Bronchial epithelial cell (primary cell): ENCODE results near the gene VWA8. TPM values are rescaled to one million over a fixed set of nuclear protein-coding genes. Genes with fewer than 3 reads are reported as not detected.
"Not testable (repeated sequence)": the region's sequence is repeated elsewhere in the genome, so short reads cannot be mapped to it uniquely, and the experiment has no call there.

Experiments
- DNase-seq: peaks from one replicate; pipeline ENCODE4 v3.0.0-alpha.2; 2010; ENCODE audit warnings: low read depth
- FAIRE-seq: peaks from 2 replicates; lab custom pipeline; 2011; peaks lifted over from hg19 to GRCh38; lab: Jason Lieb, UNC
- H3K27me3 ChIP-seq: 2 replicates; pipeline ENCODE4 v1.5.1; 2011; ENCODE audit warnings: low read length; ENCODE audit not compliant: control insufficient read depth, insufficient read depth
- H3K36me3 ChIP-seq: 2 replicates; pipeline ENCODE4 v1.5.1; 2011; ENCODE audit warnings: low read length; ENCODE audit not compliant: control insufficient read depth, insufficient read depth
- H3K4me3 ChIP-seq: 2 replicates; pipeline ENCODE4 v1.5.1; 2011; ENCODE audit warnings: mild to moderate bottlenecking, low read depth, low read length, control low read depth
- CTCF ChIP-seq: IDR thresholded peaks from 2 replicates; pipeline ENCODE4 v1.5.1; 2011; ENCODE audit warnings: mild to moderate bottlenecking, moderate library complexity, low read length, control low read depth, inconsistent platforms; ENCODE audit not compliant: insufficient read depth, severe bottlenecking
- total RNA-seq: library from RNA; depleted of rRNA; stranded (reverse); fragments of >200 nt; gene quantifications from 2 replicates; pipeline ENCODE4 v1.2.1, GENCODE V29; 2014

The VWA8 gene
- total RNA-seq, 1 donor from 2014 or later, result 17.1 TPM

- FAIRE-seq, result no peak
- H3K36me3 ChIP-seq, result no peaks in the 10 kb centered on the region
- H3K4me3 ChIP-seq, result no peak overlapping the region
- no peak for TF ChIP-seq CTCF
- H3K27me3 ChIP-seq, result no peaks in the 10 kb centered on the region
- peak; percentile 79 for DNase-seq
These were observed 312.5 kb downstream of the VWA8 start for GRCh38 chr13:41648314-41648935.

- not testable (repeated sequence) for FAIRE-seq, H3K27me3 ChIP-seq, H3K36me3 ChIP-seq, H3K4me3 ChIP-seq
- DNase-seq, result peak; percentile 72
These were observed 313.1 kb downstream of the VWA8 start for GRCh38 chr13:41647699-41648313.

- H3K36me3 ChIP-seq, result no peaks in the 10 kb centered on the region
- TF ChIP-seq CTCF, result no peak
- no peak overlapping the region for H3K4me3 ChIP-seq
- no peak for FAIRE-seq
- DNase-seq, result peak; percentile 72
- H3K27me3 ChIP-seq, result no peaks in the 10 kb centered on the region
These were observed 315.6 kb downstream of the VWA8 start for GRCh38 chr13:41645331-41645730.

GRCh38 chr13:41644742-41645141, 316.2 kb downstream of the VWA8 start:
- DNase-seq, result no peak
- H3K4me3 ChIP-seq, result no peak overlapping the region
- H3K36me3 ChIP-seq, result no peaks in the 10 kb centered on the region
- no peak for TF ChIP-seq CTCF
- no peak for FAIRE-seq
- no peaks in the 10 kb centered on the region for H3K27me3 ChIP-seq

GRCh38 chr13:41643507-41643906, 317.4 kb downstream of the VWA8 start:
- DNase-seq, result no peak
- no peak overlapping the region for H3K4me3 ChIP-seq
- no peaks in the 10 kb centered on the region for H3K27me3 ChIP-seq
- no peak for TF ChIP-seq CTCF
- FAIRE-seq, result peak; percentile 47
- H3K36me3 ChIP-seq, result no peaks in the 10 kb centered on the region

GRCh38 chr13:41641961-41642360, 318.9 kb downstream of the VWA8 start:
- FAIRE-seq (no peak), DNase-seq (no peak)
- Histone ChIP-seq H3K36me3 (no peaks in the 10 kb centered on the region), H3K4me3 (no peak overlapping the region), H3K27me3 (no peaks in the 10 kb centered on the region)
- no peak for TF ChIP-seq CTCF
